HAP-1 (cell line): Measurements from ENCODE around the gene FASTKD2.

ENCODE experiments used
- DNase-seq, 2 experiments: peaks; one replicate each; pipeline ENCODE4 v3.0.0-alpha.2; 2016 to 2020; ENCODE audit warnings: low spot score in 2 of 2
- H3K27me3 ChIP-seq: fragments of 250-450 bp; sonication (Bioruptor Pico); 2 replicates; pipeline ENCODE4 v1.5.1; 2020; ENCODE audit warnings: low read depth, mild to moderate bottlenecking, moderate library complexity
- H3K36me3 ChIP-seq: fragments of 250-450 bp; sonication (Bioruptor Pico); replicated peaks from 2 replicates; pipeline ENCODE4 v1.5.1; 2020; ENCODE audit warnings: mild to moderate bottlenecking
- H3K4me1 ChIP-seq: fragments of 250-450 bp; sonication (Bioruptor Pico); 2 replicates; pipeline ENCODE4 v1.5.1; 2020; ENCODE audit warnings: mild to moderate bottlenecking
- H3K4me3 ChIP-seq: fragments of 250-450 bp; sonication (Bioruptor Pico); 2 replicates; pipeline ENCODE4 v1.5.1; 2020; ENCODE audit warnings: mild to moderate bottlenecking, moderate library complexity
- H3K9me3 ChIP-seq: fragments of 250-450 bp; sonication (Bioruptor Pico); 2 replicates; pipeline ENCODE4 v1.5.1; 2020; ENCODE audit warnings: mild to moderate bottlenecking, moderate library complexity
- in situ Hi-C: fragments of 300-500 bp; cut with MboI; formaldehyde crosslinking; loops from 3 replicates; pipeline ENCODE4 v1.14.3; 2020; ENCODE audit warnings: low sequenced_read_pairs, inconsistent platforms, mixed read lengths

Gene FASTKD2

DNA sequence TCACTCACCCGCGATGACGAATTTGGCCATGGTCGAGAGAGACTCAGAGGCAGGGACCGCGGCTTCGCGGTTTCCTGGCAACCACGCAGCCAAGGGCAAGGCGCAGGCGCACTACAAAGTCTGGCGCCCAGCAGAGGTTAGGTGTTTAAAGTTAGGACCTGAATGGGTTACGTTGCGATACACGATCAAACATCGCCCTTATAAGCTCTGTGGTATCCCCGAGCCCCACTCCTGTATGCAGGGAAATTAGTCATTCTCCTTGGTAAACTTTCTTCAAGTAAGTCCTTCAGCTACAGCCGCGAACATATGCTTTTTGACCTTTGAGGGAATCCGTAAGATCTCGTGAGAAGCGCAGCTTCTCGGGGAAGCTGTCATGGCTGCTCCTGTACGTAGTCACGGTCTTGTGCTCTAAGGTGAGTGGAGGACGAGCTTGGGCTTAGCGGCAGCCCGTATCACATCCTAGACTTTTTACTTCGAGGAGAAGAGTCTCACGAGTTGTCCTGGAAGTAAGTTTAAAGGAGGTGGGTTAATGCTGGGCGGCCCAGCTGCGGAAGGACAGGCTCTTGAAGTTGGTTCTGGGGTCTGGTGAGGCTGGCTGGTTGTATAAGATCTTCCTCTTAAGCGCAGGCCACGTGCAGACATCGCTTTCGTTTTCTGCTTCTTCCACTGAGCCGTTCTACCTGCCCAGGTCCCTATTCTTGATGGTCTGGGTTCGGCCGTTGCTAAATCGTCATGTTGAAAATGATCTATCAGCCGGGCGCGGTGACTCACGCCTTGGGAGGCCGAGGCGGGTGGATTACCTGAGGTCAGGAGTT is at the start of gene FASTKD2, which contains the start of gene MDH1B:
FASTKD2 (plus strand) TSS at position 365 of the 815 bp plus-strand sequence. CDS start 1,088 bp downstream, outside the sequence.
MDH1B (minus strand) TSS at position 87 of the 815 bp plus-strand sequence; CDS start at position 30, 57 bp downstream.
- Histone ChIP-seq H3K4me3 (no peak within 1 kb of the TSS), H3K27me3 (no peaks in the 10 kb centered on the region)
- in situ Hi-C loops = no loop called here

DNA sequence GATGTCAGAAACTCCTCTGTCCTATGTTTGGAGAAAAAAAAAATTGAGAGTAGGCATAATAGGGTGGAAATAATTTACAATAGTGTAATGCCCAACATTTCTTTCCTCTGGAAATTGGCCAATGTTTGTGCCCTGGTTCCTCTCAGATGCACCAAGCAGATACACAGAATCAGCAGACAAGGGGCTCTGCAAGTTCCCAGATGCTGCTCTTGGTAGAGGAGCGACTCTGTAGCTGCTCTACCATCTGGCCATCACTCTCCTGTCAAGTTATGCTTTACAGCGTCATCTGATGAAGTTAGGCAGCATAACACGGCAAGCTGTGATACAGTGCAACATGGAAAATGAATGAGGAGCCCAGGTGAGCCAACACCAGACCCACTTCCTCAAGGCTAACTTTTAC is 48.8 kb upstream of the FASTKD2 start:
- H3K36me3 ChIP-seq = no peaks in the 10 kb centered on the region
- H3K27me3 ChIP-seq = no peaks in the 10 kb centered on the region
- no peaks in the 10 kb centered on the region for H3K4me1 ChIP-seq
- H3K4me3 ChIP-seq = no peak overlapping the region
- no peak for DNase-seq
- H3K9me3 ChIP-seq = no peaks in the 10 kb centered on the region
- in situ Hi-C loops = no loop called here

More for the DNA sequence above, at the start of gene FASTKD2, which contains the start of gene MDH1B:
- Histone ChIP-seq H3K9me3 (peaks cover 10% of the 10 kb centered on the region), H3K36me3 (no peaks in the 10 kb centered on the region), H3K4me1 (peaks cover 13% of the 10 kb centered on the region)
- DNase-seq = no peak

DNA sequence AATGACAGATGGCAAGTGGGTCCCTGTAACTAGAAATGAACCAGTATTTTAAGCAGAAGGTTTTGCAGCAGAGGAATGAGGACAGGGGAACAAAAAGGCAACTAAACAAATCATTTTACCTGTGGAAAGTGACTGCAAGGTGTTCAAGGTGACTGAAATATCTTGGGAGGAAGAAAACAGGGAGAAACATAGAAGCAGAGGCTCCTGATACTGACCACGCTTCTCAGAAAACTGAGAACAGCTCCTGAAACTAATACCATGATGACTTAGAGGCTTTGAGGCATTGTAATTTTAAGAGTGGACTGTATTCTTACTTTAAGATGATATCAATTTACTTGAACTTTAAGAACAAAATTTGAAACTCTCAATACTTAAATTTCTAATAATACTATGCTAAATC is 47.1 kb upstream of the FASTKD2 start, which contains the start of gene DYTN:
DYTN (minus strand) TSS at position 101 of the 400 bp plus-strand sequence. CDS start 117 bp downstream, outside the sequence.
- Histone ChIP-seq H3K4me1 (no peaks in the 10 kb centered on the region), H3K9me3 (no peaks in the 10 kb centered on the region), H3K27me3 (no peaks in the 10 kb centered on the region), H3K36me3 (no peaks in the 10 kb centered on the region), H3K4me3 (no peak within 1 kb of the TSS)
- in situ Hi-C loops = no loop called here
- no peak for DNase-seq

DNA sequence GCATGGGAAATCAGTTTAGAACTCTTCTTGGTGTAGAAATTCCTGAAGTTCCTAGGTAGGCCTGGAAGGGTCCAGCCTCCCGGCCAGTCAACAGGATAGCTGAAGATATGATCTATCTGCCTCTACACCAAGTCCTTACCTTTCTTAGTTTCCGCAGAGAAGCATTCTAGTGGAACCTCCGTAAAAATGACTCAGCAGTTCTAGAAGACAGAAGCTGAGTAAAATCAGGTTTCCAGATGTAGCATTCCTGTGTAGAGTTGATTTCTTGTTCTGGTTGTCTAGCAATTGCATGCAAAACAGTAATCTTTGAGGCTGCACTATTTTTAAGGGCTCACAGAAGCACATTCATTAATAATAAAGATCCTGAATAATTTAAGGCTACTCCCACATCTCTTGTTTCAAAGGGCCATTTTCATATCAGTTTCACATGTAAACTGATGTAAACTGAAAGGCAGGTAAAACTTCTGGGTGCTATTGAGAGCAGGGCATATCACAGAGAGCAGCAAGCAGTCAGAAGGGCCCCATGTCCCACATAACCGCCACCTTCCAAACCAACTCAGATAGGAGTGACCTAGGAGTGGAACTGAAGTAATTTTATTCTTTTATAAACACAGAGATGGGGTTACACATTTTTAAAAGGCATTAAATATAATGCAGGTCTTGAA is 44.0 kb upstream of the FASTKD2 start:
- no peaks in the 10 kb centered on the region for H3K27me3 ChIP-seq
- in situ Hi-C loops = no loop called here
- no peak overlapping the region for H3K4me3 ChIP-seq
- no peaks in the 10 kb centered on the region for H3K9me3 ChIP-seq
- no peaks in the 10 kb centered on the region for H3K36me3 ChIP-seq
- no peak for DNase-seq
- no peaks in the 10 kb centered on the region for H3K4me1 ChIP-seq

DNA sequence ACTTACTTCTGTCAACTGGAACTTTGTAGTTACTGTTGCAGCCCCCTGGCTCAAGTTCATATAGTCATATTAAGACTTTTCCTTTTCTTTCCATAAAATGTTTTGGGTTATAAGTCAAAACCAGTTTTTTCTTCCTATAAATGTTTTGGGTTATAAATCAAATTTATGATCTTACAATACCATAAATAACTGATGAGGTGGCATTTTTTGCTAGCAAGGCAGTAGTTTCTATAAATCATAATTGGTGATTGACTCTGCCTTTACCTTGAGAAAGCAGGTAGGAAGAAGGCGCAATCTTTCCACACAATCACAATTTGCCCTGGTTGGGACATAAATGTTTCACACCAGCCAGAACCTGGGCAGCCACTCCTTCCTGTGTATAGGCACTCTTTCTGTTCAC is 42.1 kb upstream of the FASTKD2 start:
- DNase-seq = no peak
- H3K4me3 ChIP-seq = no peak overlapping the region
- no peaks in the 10 kb centered on the region for H3K27me3 ChIP-seq
- no peaks in the 10 kb centered on the region for H3K36me3 ChIP-seq
- in situ Hi-C loops = no loop called here
- no peaks in the 10 kb centered on the region for H3K4me1 ChIP-seq
- H3K9me3 ChIP-seq = no peaks in the 10 kb centered on the region

GRCh38 chr2:206727287-206727686 is 38.1 kb upstream of the FASTKD2 start:
- in situ Hi-C loops = no loop called here
- Histone ChIP-seq H3K27me3 (no peaks in the 10 kb centered on the region), H3K4me3 (no peak overlapping the region), H3K36me3 (no peaks in the 10 kb centered on the region), H3K9me3 (no peaks in the 10 kb centered on the region), H3K4me1 (no peaks in the 10 kb centered on the region; the same call in 1 of the 2 replicates)
- no peak for DNase-seq

DNA sequence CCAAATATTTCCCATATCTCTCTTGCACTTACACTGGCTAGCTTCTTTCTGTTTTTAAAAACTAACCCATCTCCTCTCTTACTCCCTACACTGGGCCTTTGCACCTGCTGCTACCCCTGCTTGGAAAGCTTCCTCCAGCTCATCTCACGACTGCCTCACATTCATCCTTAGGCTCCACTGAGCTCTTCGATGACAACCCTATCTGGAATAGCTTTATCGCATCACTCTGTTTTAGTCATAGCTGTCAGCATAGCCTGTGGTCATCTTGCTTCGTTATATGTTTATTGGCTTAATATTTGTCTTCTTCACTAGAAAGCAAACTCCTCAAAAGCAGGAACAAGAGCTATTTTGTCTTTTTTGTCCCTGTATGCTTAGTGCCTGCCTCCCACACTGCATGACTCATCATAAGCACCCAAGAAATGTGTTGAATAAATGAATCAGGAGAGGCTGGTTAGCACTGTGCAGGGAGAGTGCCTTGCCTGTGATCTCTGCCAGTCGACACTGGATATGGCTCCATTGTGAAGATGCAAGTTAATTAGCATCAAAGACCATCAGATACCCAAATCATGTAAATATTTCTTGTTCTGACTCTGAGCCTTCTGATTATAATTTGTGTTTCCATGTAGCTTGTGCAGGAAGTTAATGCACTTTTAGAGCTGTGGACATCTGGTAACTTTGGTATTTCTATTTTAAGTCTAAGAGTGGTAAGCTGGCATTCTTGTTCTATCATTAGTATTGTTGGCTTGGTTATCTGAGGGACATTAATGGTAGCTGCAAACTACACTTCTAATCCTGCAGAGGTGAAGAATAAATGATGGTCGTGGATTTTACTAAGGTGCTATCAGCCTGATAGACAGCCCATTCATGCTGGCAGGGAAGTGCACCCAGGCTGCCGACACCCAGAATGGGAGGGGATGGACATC is 36.9 kb upstream of the FASTKD2 start:
- in situ Hi-C loops = no loop called here
- Histone ChIP-seq H3K9me3 (no peaks in the 10 kb centered on the region), H3K4me1 (no peaks in the 10 kb centered on the region; the same call in 1 of the 2 replicates), H3K27me3 (no peaks in the 10 kb centered on the region), H3K36me3 (no peaks in the 10 kb centered on the region), H3K4me3 (no peak overlapping the region)
- DNase-seq = peak in 1 of 2 experiments; percentile 10

- no peak for DNase-seq
- in situ Hi-C loops = no loop called here
- Histone ChIP-seq H3K9me3 (no peaks in the 10 kb centered on the region), H3K36me3 (no peaks in the 10 kb centered on the region), H3K4me3 (no peak overlapping the region), H3K4me1 (no peaks in the 10 kb centered on the region; the same call in 1 of the 2 replicates), H3K27me3 (no peaks in the 10 kb centered on the region)
These were observed 32.1 kb upstream of the FASTKD2 start for GRCh38 chr2:206733341-206733740.

- Histone ChIP-seq H3K4me1 (no peaks in the 10 kb centered on the region), H3K9me3 (no peaks in the 10 kb centered on the region), H3K27me3 (no peaks in the 10 kb centered on the region), H3K4me3 (no peak overlapping the region), H3K36me3 (no peaks in the 10 kb centered on the region)
- in situ Hi-C loops = no loop called here
- no peak for DNase-seq
These were observed 28.5 kb upstream of the FASTKD2 start for GRCh38 chr2:206736935-206737334.

- DNase-seq = no peak
- H3K4me1 ChIP-seq = no peaks in the 10 kb centered on the region
- no peaks in the 10 kb centered on the region for H3K27me3 ChIP-seq
- no peaks in the 10 kb centered on the region for H3K36me3 ChIP-seq
- no peak overlapping the region for H3K4me3 ChIP-seq
- in situ Hi-C loops = no loop called here
- no peaks in the 10 kb centered on the region for H3K9me3 ChIP-seq
These were observed 26.1 kb upstream of the FASTKD2 start for GRCh38 chr2:206739271-206739670.

GRCh38 chr2:206740800-206741199 is 24.6 kb upstream of the FASTKD2 start:
- Histone ChIP-seq H3K27me3 (no peaks in the 10 kb centered on the region), H3K4me1 (no peaks in the 10 kb centered on the region), H3K9me3 (no peaks in the 10 kb centered on the region), H3K36me3 (no peaks in the 10 kb centered on the region), H3K4me3 (no peak overlapping the region)
- DNase-seq = no peak
- in situ Hi-C loops = no loop called here

GRCh38 chr2:206756816-206757215 is 8.6 kb upstream of the FASTKD2 start:
- in situ Hi-C loops = no loop called here
- Histone ChIP-seq H3K36me3 (no peaks in the 10 kb centered on the region), H3K9me3 (no peaks in the 10 kb centered on the region), H3K4me3 (no peak overlapping the region), H3K27me3 (no peaks in the 10 kb centered on the region; the same call in 1 of the 2 replicates), H3K4me1 (no peaks in the 10 kb centered on the region; the same call in 1 of the 2 replicates)
- no peak for DNase-seq

- Histone ChIP-seq H3K4me1 (peaks cover 13% of the 10 kb centered on the region), H3K4me3 (no peak overlapping the region), H3K36me3 (no peaks in the 10 kb centered on the region), H3K9me3 (peaks cover 10% of the 10 kb centered on the region), H3K27me3 (no peaks in the 10 kb centered on the region)
- in situ Hi-C loops = no loop called here
- DNase-seq = no peak
These were observed 649 bp upstream of the FASTKD2 start for GRCh38 chr2:206764673-206765241.
